ELF-1 (cell line): ENCODE results near the gene HBA2.
A peak's percentile ranks its signal among the peaks of the same experiment; 100 is the strongest.
"Not testable (repeated sequence)": the region's sequence is repeated elsewhere in the genome, so short reads cannot be mapped to it uniquely, and the experiment has no call there.

Experiments used
- DNase-seq: peaks from one replicate; pipeline ENCODE4 v3.0.0-alpha.2; 2016; ENCODE audit warnings: low read depth, low spot score

Gene HBA2

GRCh38 chr16:175011-175949 is 2.6 kb downstream of the HBA2 start:
- DNase-seq, result no peak

- not testable (repeated sequence) for DNase-seq
Measured at GRCh38 chr16:176006-176405, 3.3 kb downstream of the HBA2 start.

- DNase-seq, result not testable (repeated sequence)
Measured at GRCh38 chr16:176477-177382, 4.1 kb downstream of the HBA2 start, which contains the start of gene HBA1. HBA1 (plus strand) TSS chr16:176680; CDS start chr16:176717, 37 bp downstream.

GRCh38 chr16:177394-177822 is 4.7 kb downstream of the HBA2 start:
- no peak for DNase-seq

GRCh38 chr16:177981-178667 is 5.4 kb downstream of the HBA2 start:
- DNase-seq, result no peak

GRCh38 chr16:178668-179015 is 6.0 kb downstream of the HBA2 start:
- DNase-seq, result no peak

GRCh38 chr16:179211-180092 is 6.8 kb downstream of the HBA2 start:
- no peak for DNase-seq

- DNase-seq, result peak; percentile 39
Measured at GRCh38 chr16:180101-180675, 7.5 kb downstream of the HBA2 start, which contains the start of gene HBQ1. HBQ1 (plus strand) TSS chr16:180459; CDS start chr16:180487, 28 bp downstream.

GRCh38 chr16:180681-181564 is 8.2 kb downstream of the HBA2 start:
- peak; percentile 90 for DNase-seq

- no peak for DNase-seq
Measured at GRCh38 chr16:181565-182021, 8.9 kb downstream of the HBA2 start.

GRCh38 chr16:183005-183404 is 10.3 kb downstream of the HBA2 start:
- no peak for DNase-seq

GRCh38 chr16:185213-185612 is 12.5 kb downstream of the HBA2 start:
- DNase-seq, result no peak

GRCh38 chr16:185691-186090 is 13.0 kb downstream of the HBA2 start:
- no peak for DNase-seq

- DNase-seq, result no peak
Measured at GRCh38 chr16:187330-187729, 14.7 kb downstream of the HBA2 start.

GRCh38 chr16:188674-189073 is 16.0 kb downstream of the HBA2 start:
- no peak for DNase-seq

GRCh38 chr16:189604-190186 is 17.0 kb downstream of the HBA2 start:
- no peak for DNase-seq

GRCh38 chr16:191831-192230 is 19.2 kb downstream of the HBA2 start:
- no peak for DNase-seq

GRCh38 chr16:192686-193085 is 20.0 kb downstream of the HBA2 start:
- DNase-seq, result no peak

- no peak for DNase-seq
Measured at GRCh38 chr16:193441-193840, 20.8 kb downstream of the HBA2 start.
